Karpas-422 (cell line): ENCODE data around the gene GLIS1. TPM values are rescaled to one million over a fixed set of nuclear protein-coding genes. Genes with fewer than 3 reads are reported as not detected.

ENCODE experiments used
- DNase-seq: peaks from one replicate; pipeline ENCODE4 v3.0.0-alpha.2; 2015
- H2AFZ ChIP-seq: fragments of 200-600 bp; sonication (generic); 2 replicates; pipeline ENCODE4 v1.6.1; 2014; ENCODE audit warnings: antibody characterized with exemption, low read length, mixed read lengths
- H3K27ac ChIP-seq: fragments of 200-600 bp; sonication (generic); 2 replicates; pipeline ENCODE4 v1.5.1; 2014; ENCODE audit warnings: mild to moderate bottlenecking, low read length, moderate library complexity
- H3K27me3 ChIP-seq: fragments of 200-600 bp; sonication (generic); 2 replicates; pipeline ENCODE4 v1.6.1; 2014; ENCODE audit warnings: low read length, mixed read lengths
- H3K36me3 ChIP-seq: fragments of 200-600 bp; sonication (generic); 2 replicates; pipeline ENCODE4 v1.6.1; 2014; ENCODE audit warnings: low read length, mixed read lengths; ENCODE audit not compliant: insufficient read depth
- H3K4me1 ChIP-seq: fragments of 200-600 bp; sonication (generic); 2 replicates; pipeline ENCODE4 v1.6.1; 2014; ENCODE audit warnings: mild to moderate bottlenecking, low read length, mixed read lengths
- H3K4me2 ChIP-seq: fragments of 200-600 bp; sonication (generic); 2 replicates; pipeline ENCODE4 v1.6.1; 2014; ENCODE audit warnings: low read length, low read depth, mild to moderate bottlenecking; ENCODE audit not compliant: poor library complexity, severe bottlenecking
- H3K4me3 ChIP-seq: fragments of 200-600 bp; sonication (generic); 2 replicates; pipeline ENCODE4 v1.5.1; 2014; ENCODE audit warnings: mild to moderate bottlenecking, antibody characterized with exemption, low read length, mixed read lengths
- H3K79me2 ChIP-seq: fragments of 200-600 bp; sonication (generic); 2 replicates; pipeline ENCODE4 v1.6.1; 2014; ENCODE audit warnings: mild to moderate bottlenecking, low read length, mixed read lengths
- H3K9ac ChIP-seq: fragments of 200-600 bp; sonication (generic); 2 replicates; pipeline ENCODE4 v1.6.0; 2014; ENCODE audit warnings: low read length
- H3K9me2 ChIP-seq: fragments of 200-600 bp; sonication (generic), shearing (Covaris generic); replicated peaks from 2 replicates; pipeline ENCODE4 v1.6.0; 2014; ENCODE audit warnings: mild to moderate bottlenecking, low read length, moderate library complexity; ENCODE audit not compliant: insufficient read depth
- H3K9me3 ChIP-seq: fragments of 300-700, 200-600 bp; sonication (generic); 2 replicates; pipeline ENCODE4 v1.6.1; 2014; ENCODE audit warnings: low read length, mixed read lengths
- H4K20me1 ChIP-seq: fragments of 200-600 bp; sonication (generic); 2 replicates; pipeline ENCODE4 v1.6.1; 2014; ENCODE audit warnings: mild to moderate bottlenecking, antibody characterized with exemption, low read length, low read depth; ENCODE audit not compliant: insufficient read depth
- total RNA-seq: library from RNA; depleted of rRNA; stranded (reverse); fragments of >200 nt; shearing (Covaris generic); gene quantifications from 2 replicates; pipeline ENCODE4 v1.2.3, GENCODE V29; 2014; ENCODE audit warnings: low replicate concordance

The GLIS1 gene
- total RNA-seq, 1 experiment from 2014 or later = not detected

GRCh38 chr1:53622531-53622930 is 116.4 kb downstream of the GLIS1 start:
- H3K9ac ChIP-seq = no peak overlapping the region
- no peaks in the 10 kb centered on the region for H4K20me1 ChIP-seq
- no peaks in the 10 kb centered on the region for H3K36me3 ChIP-seq
- H3K79me2 ChIP-seq = no peaks in the 10 kb centered on the region
- H3K9me2 ChIP-seq = no peaks in the 10 kb centered on the region
- DNase-seq = no peak
- H3K4me3 ChIP-seq = no peak overlapping the region
- no peaks in the 10 kb centered on the region for H3K4me1 ChIP-seq
- no peak overlapping the region for H3K27ac ChIP-seq
- H2AFZ ChIP-seq = no peak overlapping the region
- no peaks in the 10 kb centered on the region for H3K27me3 ChIP-seq
- H3K9me3 ChIP-seq = no peaks in the 10 kb centered on the region
- H3K4me2 ChIP-seq = no peak overlapping the region

GRCh38 chr1:53621144-53621543 is 117.8 kb downstream of the GLIS1 start:
- no peaks in the 10 kb centered on the region for H3K4me1 ChIP-seq
- no peaks in the 10 kb centered on the region for H4K20me1 ChIP-seq
- no peak for DNase-seq
- no peak overlapping the region for H3K27ac ChIP-seq
- no peaks in the 10 kb centered on the region for H3K79me2 ChIP-seq
- no peaks in the 10 kb centered on the region for H3K36me3 ChIP-seq
- H3K9me2 ChIP-seq = no peaks in the 10 kb centered on the region
- H3K4me3 ChIP-seq = no peak overlapping the region
- H3K27me3 ChIP-seq = no peaks in the 10 kb centered on the region
- H3K9me3 ChIP-seq = no peaks in the 10 kb centered on the region
- no peak overlapping the region for H3K9ac ChIP-seq
- no peak overlapping the region for H2AFZ ChIP-seq
- H3K4me2 ChIP-seq = no peak overlapping the region

GRCh38 chr1:53620061-53620855 is 118.7 kb downstream of the GLIS1 start:
- H2AFZ ChIP-seq = no peak overlapping the region
- no peak for DNase-seq
- H3K27ac ChIP-seq = no peak overlapping the region
- H3K4me2 ChIP-seq = no peak overlapping the region
- no peak overlapping the region for H3K9ac ChIP-seq
- no peaks in the 10 kb centered on the region for H3K79me2 ChIP-seq
- no peaks in the 10 kb centered on the region for H3K9me3 ChIP-seq
- H3K9me2 ChIP-seq = no peaks in the 10 kb centered on the region
- H3K36me3 ChIP-seq = no peaks in the 10 kb centered on the region
- H3K4me3 ChIP-seq = no peak overlapping the region
- H4K20me1 ChIP-seq = no peaks in the 10 kb centered on the region
- no peaks in the 10 kb centered on the region for H3K27me3 ChIP-seq
- H3K4me1 ChIP-seq = no peaks in the 10 kb centered on the region

- H3K79me2 ChIP-seq = no peaks in the 10 kb centered on the region
- H3K27ac ChIP-seq = no peak overlapping the region
- DNase-seq = no peak
- no peaks in the 10 kb centered on the region for H3K9me2 ChIP-seq
- H3K9me3 ChIP-seq = no peaks in the 10 kb centered on the region
- H3K27me3 ChIP-seq = no peaks in the 10 kb centered on the region
- no peak overlapping the region for H3K4me2 ChIP-seq
- no peak overlapping the region for H3K9ac ChIP-seq
- H3K36me3 ChIP-seq = no peaks in the 10 kb centered on the region
- no peak overlapping the region for H3K4me3 ChIP-seq
- no peaks in the 10 kb centered on the region for H3K4me1 ChIP-seq
- no peaks in the 10 kb centered on the region for H4K20me1 ChIP-seq
- H2AFZ ChIP-seq = no peak overlapping the region
These were observed 119.5 kb downstream of the GLIS1 start for GRCh38 chr1:53619367-53620060.

GRCh38 chr1:53618500-53619366 is 120.2 kb downstream of the GLIS1 start:
- H3K9me3 ChIP-seq = no peaks in the 10 kb centered on the region
- H2AFZ ChIP-seq = no peak overlapping the region
- H3K79me2 ChIP-seq = no peaks in the 10 kb centered on the region
- no peak overlapping the region for H3K27ac ChIP-seq
- no peaks in the 10 kb centered on the region for H3K36me3 ChIP-seq
- H3K9ac ChIP-seq = no peak overlapping the region
- no peaks in the 10 kb centered on the region for H3K9me2 ChIP-seq
- H3K4me1 ChIP-seq = no peaks in the 10 kb centered on the region
- H4K20me1 ChIP-seq = no peaks in the 10 kb centered on the region
- H3K4me3 ChIP-seq = no peak overlapping the region
- no peaks in the 10 kb centered on the region for H3K27me3 ChIP-seq
- no peak overlapping the region for H3K4me2 ChIP-seq
- no peak for DNase-seq

GRCh38 chr1:53617851-53618499 is 121.0 kb downstream of the GLIS1 start:
- no peaks in the 10 kb centered on the region for H4K20me1 ChIP-seq
- H3K9me2 ChIP-seq = no peaks in the 10 kb centered on the region

GRCh38 chr1:53617382-53617781 is 121.6 kb downstream of the GLIS1 start:
- H3K4me1 ChIP-seq = no peaks in the 10 kb centered on the region
- no peak overlapping the region for H3K27ac ChIP-seq
- no peaks in the 10 kb centered on the region for H3K79me2 ChIP-seq
- no peak overlapping the region for H3K4me2 ChIP-seq
- no peak overlapping the region for H3K4me3 ChIP-seq
- H2AFZ ChIP-seq = no peak overlapping the region
- H4K20me1 ChIP-seq = no peaks in the 10 kb centered on the region
- no peak overlapping the region for H3K9ac ChIP-seq
- no peaks in the 10 kb centered on the region for H3K9me2 ChIP-seq
- no peaks in the 10 kb centered on the region for H3K27me3 ChIP-seq
- H3K9me3 ChIP-seq = no peaks in the 10 kb centered on the region
- H3K36me3 ChIP-seq = no peaks in the 10 kb centered on the region
- no peak for DNase-seq

More at GRCh38 chr1:53617851-53618499, 121.0 kb downstream of the GLIS1 start:
- H3K9me3 ChIP-seq = no peaks in the 10 kb centered on the region
- DNase-seq = no peak
- H3K9ac ChIP-seq = no peak overlapping the region
- no peaks in the 10 kb centered on the region for H3K4me1 ChIP-seq
- no peaks in the 10 kb centered on the region for H3K36me3 ChIP-seq
- no peak overlapping the region for H3K4me2 ChIP-seq
- no peak overlapping the region for H3K4me3 ChIP-seq
- no peaks in the 10 kb centered on the region for H3K27me3 ChIP-seq
- no peak overlapping the region for H2AFZ ChIP-seq
- no peaks in the 10 kb centered on the region for H3K79me2 ChIP-seq
- H3K27ac ChIP-seq = no peak overlapping the region
